22Rv1 (cell line): ENCODE data around the gene ADGRB2.

Source experiments
- ZFX ChIP-seq: fragments of 450-650 bp; IDR thresholded peaks from 2 replicates; pipeline ENCODE4 v1.6.1; 2017; ENCODE audit warnings: antibody characterized with exemption, borderline replicate concordance
- TF ChIP-seq, protein P1 (sequence below): fragments of 450-650 bp; IDR thresholded peaks from 2 replicates; pipeline ENCODE4 v1.5.1; 2017; ENCODE audit warnings: mild to moderate bottlenecking

DNA sequence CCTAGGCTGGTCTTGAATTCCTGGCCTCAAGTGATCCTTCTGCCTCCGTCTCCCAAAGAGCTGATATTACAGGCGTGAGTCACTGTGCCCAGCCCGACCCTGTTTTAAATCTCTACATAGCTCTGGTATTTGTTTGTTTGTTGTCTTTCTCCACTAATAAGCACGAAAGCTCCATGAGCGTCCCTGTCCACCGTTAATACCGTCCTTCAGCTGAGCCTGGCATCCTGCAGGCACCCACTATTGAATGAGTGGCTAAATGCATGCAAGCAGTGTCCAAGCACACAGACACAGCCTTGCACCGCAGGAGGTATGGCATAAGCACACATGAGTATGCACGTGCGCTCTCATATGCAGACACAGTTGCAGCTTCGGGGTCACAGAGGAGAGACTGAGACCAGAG, 55.8 kb downstream of the ADGRB2 start:
- TF ChIP-seq, protein P1, sequence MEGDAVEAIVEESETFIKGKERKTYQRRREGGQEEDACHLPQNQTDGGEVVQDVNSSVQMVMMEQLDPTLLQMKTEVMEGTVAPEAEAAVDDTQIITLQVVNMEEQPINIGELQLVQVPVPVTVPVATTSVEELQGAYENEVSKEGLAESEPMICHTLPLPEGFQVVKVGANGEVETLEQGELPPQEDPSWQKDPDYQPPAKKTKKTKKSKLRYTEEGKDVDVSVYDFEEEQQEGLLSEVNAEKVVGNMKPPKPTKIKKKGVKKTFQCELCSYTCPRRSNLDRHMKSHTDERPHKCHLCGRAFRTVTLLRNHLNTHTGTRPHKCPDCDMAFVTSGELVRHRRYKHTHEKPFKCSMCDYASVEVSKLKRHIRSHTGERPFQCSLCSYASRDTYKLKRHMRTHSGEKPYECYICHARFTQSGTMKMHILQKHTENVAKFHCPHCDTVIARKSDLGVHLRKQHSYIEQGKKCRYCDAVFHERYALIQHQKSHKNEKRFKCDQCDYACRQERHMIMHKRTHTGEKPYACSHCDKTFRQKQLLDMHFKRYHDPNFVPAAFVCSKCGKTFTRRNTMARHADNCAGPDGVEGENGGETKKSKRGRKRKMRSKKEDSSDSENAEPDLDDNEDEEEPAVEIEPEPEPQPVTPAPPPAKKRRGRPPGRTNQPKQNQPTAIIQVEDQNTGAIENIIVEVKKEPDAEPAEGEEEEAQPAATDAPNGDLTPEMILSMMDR: no peak
- TF ChIP-seq ZFX: no peak
